Neural crest cell (in vitro differentiated cells): ENCODE data around the gene EMC8. TPM values are rescaled to one million over a fixed set of nuclear protein-coding genes. Genes with fewer than 3 reads are reported as not detected.

Experiments used
- DNase-seq: peaks from one replicate; pipeline ENCODE4 v3.0.0; 2021; ENCODE audit warnings: low read depth, mixed read lengths, low spot score
- H3K27ac Mint-ChIP-seq: one replicate; pipeline ENCODE4 v1.8.0; 2021; ENCODE audit warnings: mild to moderate bottlenecking, mixed read lengths; ENCODE audit not compliant: unreplicated experiment
- H3K27me3 Mint-ChIP-seq: 2 replicates; pipeline ENCODE4 v1.8.0; 2021; ENCODE audit warnings: low read depth, mild to moderate bottlenecking, mixed read lengths
- H3K36me3 Mint-ChIP-seq: 2 replicates; pipeline ENCODE4 v1.8.0; 2021; ENCODE audit warnings: low read depth, mild to moderate bottlenecking, mixed read lengths
- H3K4me1 Mint-ChIP-seq: 2 replicates; pipeline ENCODE4 v1.8.0; 2021; ENCODE audit warnings: mixed read lengths
- H3K4me3 Mint-ChIP-seq: one replicate; pipeline ENCODE4 v1.8.0; 2021; ENCODE audit warnings: mild to moderate bottlenecking, mixed read lengths
- H3K9me3 Mint-ChIP-seq: 2 replicates; pipeline ENCODE4 v1.8.0; 2021; ENCODE audit warnings: mixed read lengths
- CTCF ChIP-seq: fragments of 200-600 bp; sonication (generic); conservative IDR thresholded peaks from 2 replicates; pipeline ENCODE4 v1.5.0; 2021; ENCODE audit warnings: antibody characterized with exemption, mild to moderate bottlenecking
- total RNA-seq: library from RNA; stranded (reverse); gene quantifications from 2 replicates; pipeline ENCODE4 v1.2.1, GENCODE V29; 2021

The EMC8 gene
- total RNA-seq, 1 donor from 2014 or later, result 44.1 TPM

GRCh38 chr16:85765767-85766166 is 33.6 kb downstream of the EMC8 start:
- Mint-ChIP-seq H3K4me3 (no peak overlapping the region), H3K4me1 (no peaks in the 10 kb centered on the region), H3K9me3 (no peaks in the 10 kb centered on the region)

DNA sequence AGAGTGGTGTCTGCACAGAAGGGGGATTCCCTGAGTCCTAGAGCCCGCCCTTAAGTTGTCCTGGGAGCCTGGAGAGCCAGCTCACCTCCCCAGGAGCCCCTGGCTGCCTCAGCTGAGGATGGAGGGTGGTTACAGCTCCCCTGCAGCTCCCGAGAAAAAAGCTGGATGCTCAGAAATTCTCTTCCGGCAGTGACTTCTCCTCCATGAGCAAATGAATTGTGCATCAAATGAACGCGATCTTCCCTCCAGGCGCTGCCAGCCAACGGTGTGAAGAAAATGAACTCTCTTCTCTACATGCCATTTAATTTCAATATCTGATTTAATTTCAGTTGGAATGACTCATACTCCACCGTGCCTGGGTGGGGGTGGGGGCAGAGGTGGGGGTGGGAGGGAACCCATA is 34.1 kb downstream of the EMC8 start:
- no peaks in the 10 kb centered on the region for H3K36me3 Mint-ChIP-seq
- H3K4me3 Mint-ChIP-seq, result no peak overlapping the region
- peaks cover 4% of the 10 kb centered on the region for H3K27me3 Mint-ChIP-seq
- no peaks in the 10 kb centered on the region for H3K9me3 Mint-ChIP-seq
- no peak for DNase-seq
- TF ChIP-seq CTCF, result no peak
- H3K27ac Mint-ChIP-seq, result no peak overlapping the region
- H3K4me1 Mint-ChIP-seq, result no peaks in the 10 kb centered on the region

More at GRCh38 chr16:85765767-85766166, 33.6 kb downstream of the EMC8 start:
- Mint-ChIP-seq H3K36me3 (no peaks in the 10 kb centered on the region), H3K27me3 (peaks cover 4% of the 10 kb centered on the region), H3K27ac (no peak overlapping the region)
- DNase-seq, result no peak
- TF ChIP-seq CTCF, result no peak

DNA sequence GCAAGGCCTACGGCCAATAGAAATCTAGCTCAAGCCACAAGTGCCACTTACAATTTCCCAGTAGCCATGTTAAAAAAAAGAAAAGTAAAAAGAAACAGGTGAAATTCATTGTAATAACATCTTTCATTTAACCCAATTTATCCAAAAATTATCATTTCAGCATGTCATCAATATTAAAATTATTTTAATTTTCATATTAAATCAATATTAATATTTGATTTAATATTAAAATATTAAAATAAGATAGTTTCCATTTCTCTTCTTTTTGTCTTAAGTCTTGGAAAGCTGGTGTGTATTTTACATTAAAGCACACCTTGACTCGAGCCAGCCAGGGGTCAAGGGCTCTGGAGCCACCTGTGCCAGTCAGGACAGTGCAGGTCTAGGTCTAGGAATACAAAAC is 35.7 kb downstream of the EMC8 start:
- DNase-seq, result no peak
- Mint-ChIP-seq H3K27ac (no peak overlapping the region), H3K36me3 (no peaks in the 10 kb centered on the region), H3K27me3 (peaks cover 12% of the 10 kb centered on the region), H3K4me1 (no peaks in the 10 kb centered on the region), H3K9me3 (no peaks in the 10 kb centered on the region), H3K4me3 (no peak overlapping the region)
- TF ChIP-seq CTCF, result no peak

GRCh38 chr16:85762970-85763369 is 36.4 kb downstream of the EMC8 start:
- no peaks in the 10 kb centered on the region for H3K4me1 Mint-ChIP-seq
- no peak for DNase-seq
- TF ChIP-seq CTCF, result no peak
- H3K27ac Mint-ChIP-seq, result no peak overlapping the region
- no peak overlapping the region for H3K4me3 Mint-ChIP-seq
- peaks cover 12% of the 10 kb centered on the region for H3K27me3 Mint-ChIP-seq
- no peaks in the 10 kb centered on the region for H3K9me3 Mint-ChIP-seq
- no peaks in the 10 kb centered on the region for H3K36me3 Mint-ChIP-seq

DNA sequence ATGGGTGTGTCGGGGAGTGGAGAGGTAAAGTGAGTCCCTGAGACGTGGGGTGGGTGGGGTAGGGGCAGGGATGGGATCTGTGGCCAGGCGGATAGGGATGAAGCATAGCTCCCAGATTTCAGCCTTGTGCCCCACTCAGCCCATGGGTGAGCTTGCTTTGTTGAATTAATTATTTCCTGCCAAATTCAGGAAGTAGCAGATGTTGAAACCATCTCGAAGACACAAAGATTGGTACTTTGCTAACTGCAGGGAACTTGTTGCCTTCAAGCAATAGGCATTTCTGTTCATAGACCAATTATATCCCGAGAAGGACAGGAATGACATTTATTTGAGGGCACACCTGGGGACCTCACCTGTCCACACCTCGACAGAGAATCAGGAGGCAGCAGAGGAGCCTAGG is 37.5 kb downstream of the EMC8 start:
- Mint-ChIP-seq H3K9me3 (no peaks in the 10 kb centered on the region), H3K27ac (no peak overlapping the region), H3K4me3 (no peak overlapping the region), H3K36me3 (no peaks in the 10 kb centered on the region), H3K27me3 (peaks cover 12% of the 10 kb centered on the region), H3K4me1 (no peaks in the 10 kb centered on the region)
- no peak for DNase-seq
- no peak for TF ChIP-seq CTCF
